GM21526 (cell line): ENCODE results near the gene DBH.
"Not testable (repeated sequence)": the region's sequence is repeated elsewhere in the genome, so short reads cannot be mapped to it uniquely, and the experiment has no call there.

ENCODE experiments used
- ATAC-seq: cut with Tn5 transposase; IDR thresholded peaks from one replicate; pipeline ENCODE4 v1.9.1; 2021; ENCODE audit warnings: moderate library complexity; ENCODE audit not compliant: unreplicated experiment, low FRiP score

The DBH gene

DNA sequence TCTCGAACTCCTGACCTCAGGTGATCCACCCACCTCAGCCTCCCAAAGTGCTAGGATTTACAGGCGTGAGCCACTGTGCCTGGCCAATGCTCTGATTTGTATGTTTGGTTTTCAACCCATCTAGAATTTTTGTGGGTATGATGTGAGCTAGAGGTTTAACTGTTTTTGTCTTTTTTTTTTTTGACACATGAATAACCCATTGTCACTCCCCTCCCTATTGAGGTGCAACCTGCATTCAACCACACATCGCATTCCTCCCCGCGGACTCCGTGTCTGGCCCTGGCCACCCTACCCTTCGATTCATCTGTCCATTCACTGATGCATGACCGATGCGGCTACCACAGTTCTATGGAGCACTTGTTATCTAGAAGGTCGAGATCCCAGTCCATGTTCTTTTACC, 17.4 kb upstream of the DBH start:
- no peak for ATAC-seq

- ATAC-seq: no peak
Measured at GRCh38 chr9:133619791-133620190, 16.4 kb upstream of the DBH start.

GRCh38 chr9:133621725-133622267, 14.4 kb upstream of the DBH start:
- ATAC-seq: no peak

DNA sequence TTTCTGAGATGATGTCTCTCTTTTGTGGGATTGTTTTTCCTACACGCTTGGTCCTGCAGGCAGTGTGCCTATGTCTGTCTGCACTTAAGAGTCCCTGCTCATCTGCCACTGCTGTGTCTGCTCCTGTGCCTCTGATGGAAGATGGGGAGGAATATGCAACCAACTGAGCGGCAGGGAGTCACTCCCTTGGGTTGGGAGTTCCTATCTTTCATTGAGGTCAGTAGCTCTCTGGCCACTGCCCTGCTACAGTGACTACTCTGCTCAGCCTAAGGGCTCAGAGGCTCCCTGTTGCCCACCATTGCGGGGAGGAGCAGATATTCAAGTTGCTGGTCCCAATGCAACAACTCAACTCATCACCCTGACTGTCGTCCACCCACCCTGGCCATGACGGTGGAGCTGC, 13.6 kb upstream of the DBH start:
- no peak for ATAC-seq

DNA sequence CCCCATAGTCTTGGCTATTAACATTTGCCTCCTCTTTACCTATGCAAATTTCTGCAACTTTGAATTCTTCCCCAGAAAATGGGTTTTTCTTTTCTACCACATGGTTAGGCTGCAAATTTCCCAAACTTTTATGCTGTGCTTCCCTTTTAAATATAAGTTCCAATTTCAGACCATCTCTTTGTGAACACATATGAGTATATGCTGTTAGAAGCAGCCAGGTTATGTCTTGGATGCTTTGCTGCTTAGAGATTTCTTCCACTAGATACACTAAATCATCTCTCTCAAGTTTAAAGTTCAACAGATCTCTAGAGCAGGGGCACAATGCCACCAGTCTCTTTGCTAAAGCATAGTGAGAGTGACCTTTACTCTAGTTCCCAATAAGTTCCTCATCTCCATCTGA, 10.2 kb upstream of the DBH start:
- ATAC-seq: not testable (repeated sequence)

DNA sequence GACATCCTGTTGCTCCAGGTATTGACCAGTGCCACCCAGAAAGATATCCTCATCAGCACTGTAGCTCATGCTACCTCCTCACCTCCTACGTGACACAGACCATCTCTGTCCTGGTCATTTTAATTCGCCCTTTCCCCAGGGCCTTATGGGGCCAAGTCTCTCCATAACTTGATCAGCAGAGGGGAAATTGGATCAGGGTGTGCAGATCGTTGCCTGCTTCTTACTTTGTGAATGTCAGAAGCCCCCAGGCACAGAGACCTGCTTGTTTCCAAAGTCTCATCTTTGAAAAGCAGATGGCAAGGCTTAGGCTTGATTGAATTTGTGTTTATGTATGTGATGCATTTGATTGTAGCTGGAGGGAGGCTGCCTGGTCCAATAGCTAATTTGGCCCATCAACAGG, 8.8 kb upstream of the DBH start:
- ATAC-seq: no peak

DNA sequence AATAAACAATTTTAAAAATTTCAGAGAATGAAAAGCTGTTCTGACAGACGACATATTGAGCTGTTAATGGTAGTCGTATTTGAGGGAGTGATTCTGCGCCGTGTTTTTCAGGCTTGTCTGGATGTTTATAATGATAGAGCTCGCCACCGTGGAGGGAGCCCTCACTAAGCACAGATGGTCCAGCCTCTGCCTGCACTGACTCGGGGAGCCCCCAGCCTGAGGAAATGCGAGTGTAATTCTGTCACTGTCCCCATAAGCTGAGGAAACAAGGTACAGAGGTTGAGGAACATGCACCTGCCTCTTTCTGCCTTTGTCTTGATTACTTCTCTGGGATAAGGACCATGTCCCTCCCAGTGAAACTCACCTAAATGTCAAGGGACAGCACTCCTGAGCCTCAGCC, 7.4 kb upstream of the DBH start:
- ATAC-seq: no peak

DNA sequence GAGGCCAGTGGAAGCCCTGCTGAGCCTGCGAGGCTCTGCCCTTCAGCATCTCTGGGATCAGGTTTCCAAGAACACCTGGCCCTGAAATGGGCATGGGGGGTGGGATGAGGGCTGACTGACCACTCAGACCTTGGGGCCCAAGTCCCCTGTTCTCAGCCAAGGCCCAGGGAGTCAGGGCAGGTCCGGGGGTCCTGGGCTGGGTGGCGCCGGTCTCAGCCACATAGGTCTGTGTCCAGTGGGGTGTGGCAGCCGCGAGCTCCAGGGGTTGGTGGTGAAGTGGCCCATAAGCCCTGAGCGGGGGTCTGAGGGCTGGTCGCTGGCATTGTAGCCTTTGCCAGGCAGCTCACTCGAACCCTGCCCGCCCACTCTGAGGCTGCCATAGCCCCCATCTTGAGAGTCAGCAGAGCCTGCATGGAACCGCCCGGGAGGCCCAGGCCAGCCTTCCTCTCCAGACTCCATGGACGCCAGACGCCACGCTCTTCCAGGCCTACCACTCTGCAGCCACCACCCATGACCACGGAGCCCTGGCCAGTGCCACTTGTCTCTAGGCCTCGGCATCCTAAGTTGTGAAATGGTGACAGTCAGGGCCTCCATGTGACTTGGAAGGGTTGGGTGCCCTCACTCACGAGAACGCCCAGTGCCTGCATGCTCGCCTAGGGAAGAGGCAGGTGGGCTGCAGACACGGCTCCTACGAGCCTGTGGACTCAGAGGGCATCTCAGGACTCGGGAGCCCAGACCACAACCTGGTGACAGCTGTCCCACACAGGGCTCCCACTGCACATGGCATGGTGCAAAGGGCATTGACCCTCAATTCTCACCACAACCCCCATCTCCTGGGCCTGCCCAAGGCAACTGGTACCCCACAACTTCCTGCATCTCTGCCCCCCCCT, 6.7 kb upstream of the DBH start:
- ATAC-seq: no peak

DNA sequence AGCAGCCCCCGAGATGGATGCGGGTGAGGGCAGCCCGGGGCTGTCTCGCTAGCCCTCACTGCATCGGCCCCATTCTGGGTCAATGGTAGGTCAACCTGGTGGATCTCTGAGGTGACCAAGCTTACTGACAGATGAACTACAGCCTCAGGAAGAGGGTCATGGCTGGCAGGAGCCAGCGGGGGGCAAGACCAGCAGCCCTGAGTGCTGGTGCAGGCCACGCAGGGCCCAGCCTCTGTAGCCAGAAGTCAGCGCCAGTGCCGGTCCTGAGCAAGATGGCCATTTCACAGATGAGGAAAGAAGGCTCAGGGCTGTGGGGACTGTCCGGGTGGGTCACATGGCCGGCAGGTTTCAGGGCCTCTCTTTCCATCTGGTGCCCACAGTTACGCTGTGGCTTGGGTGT, 5.1 kb upstream of the DBH start:
- ATAC-seq: no peak

GRCh38 chr9:133632806-133633680, 3.1 kb upstream of the DBH start:
- no peak for ATAC-seq

- no peak for ATAC-seq
Measured at GRCh38 chr9:133633681-133634080, 2.5 kb upstream of the DBH start.

- no peak for ATAC-seq
Measured at GRCh38 chr9:133634081-133634691, 2.0 kb upstream of the DBH start.

GRCh38 chr9:133635098-133635497, 1.1 kb upstream of the DBH start:
- ATAC-seq: no peak

GRCh38 chr9:133636902-133637301, 739 bp downstream of the DBH start:
- ATAC-seq: no peak

- no peak for ATAC-seq
Measured at GRCh38 chr9:133637451-133638055, 1.4 kb downstream of the DBH start.

- no peak for ATAC-seq
Measured at GRCh38 chr9:133638076-133638475, 1.9 kb downstream of the DBH start.

- no peak for ATAC-seq
Measured at GRCh38 chr9:133638711-133639110, 2.5 kb downstream of the DBH start.

- no peak for ATAC-seq
Measured at GRCh38 chr9:133639613-133640012, 3.5 kb downstream of the DBH start.

GRCh38 chr9:133640160-133640559, 4.0 kb downstream of the DBH start:
- no peak for ATAC-seq

DNA sequence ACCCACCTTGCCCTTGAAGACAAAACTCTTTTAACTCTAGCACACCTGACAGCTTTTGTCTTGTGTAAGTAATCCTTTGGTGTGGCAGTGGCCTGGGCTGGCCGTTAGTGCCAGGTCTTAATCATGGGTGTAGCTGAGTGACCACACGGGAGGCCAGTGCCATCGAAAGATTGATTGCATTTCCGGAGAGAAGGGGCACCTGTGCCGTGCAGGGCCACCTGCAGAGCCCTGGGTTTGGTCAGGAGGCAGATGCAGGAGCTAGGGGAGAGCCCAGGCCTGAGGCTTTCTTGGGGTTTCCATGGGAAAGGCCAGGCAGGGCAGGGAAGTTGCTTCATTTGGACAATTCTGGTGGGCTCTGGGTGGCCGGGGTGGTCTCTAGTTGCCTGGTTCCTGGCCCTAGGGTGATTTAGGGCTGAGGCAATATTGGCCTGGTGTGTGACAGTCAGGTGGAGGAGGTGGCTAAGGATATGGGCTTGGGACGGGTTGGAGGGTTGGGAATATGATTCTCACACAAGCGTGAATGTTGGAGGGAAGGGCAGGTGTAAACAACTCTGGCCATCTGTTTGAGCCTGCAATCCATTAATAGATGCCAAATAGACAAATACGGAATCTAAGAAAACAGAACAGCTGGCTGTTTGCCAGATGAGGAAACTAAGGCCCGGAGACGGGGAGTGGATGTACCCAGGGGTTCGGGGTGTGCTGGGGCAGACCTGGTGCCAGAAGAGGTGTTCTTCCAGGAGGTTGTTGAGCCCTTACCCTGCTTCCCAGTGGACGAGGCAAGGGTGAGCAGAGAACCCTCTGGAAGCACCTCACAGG, 4.6 kb downstream of the DBH start:
- no peak for ATAC-seq
